Muscle layer of duodenum (tissue), 2 donors: ENCODE measurements around the gene TM9SF1.
A peak's percentile ranks its signal among the peaks of the same experiment; 100 is the strongest.

ENCODE experiments used
- H3K27ac ChIP-seq: one replicate; pipeline ENCODE4 v1.7.0; 2013; ENCODE audit warnings: mild to moderate bottlenecking, low read length
- H3K27me3 ChIP-seq: one replicate; pipeline ENCODE4 v1.7.0; 2013; ENCODE audit warnings: low read depth, mild to moderate bottlenecking, control low read depth, low read length
- H3K36me3 ChIP-seq, 2 donors: one replicate each; pipeline ENCODE4 v1.7.0; 2013; ENCODE audit warnings: low read length in 2 of 2, control low read depth in 1 of 2, mild to moderate bottlenecking in 1 of 2; ENCODE audit not compliant: insufficient read depth in 2 of 2, control insufficient read depth in 1 of 2
- H3K4me1 ChIP-seq, 2 donors: one replicate each; pipeline ENCODE4 v1.7.0; 2013; ENCODE audit warnings: low read length in 2 of 2, mild to moderate bottlenecking in 2 of 2, control low read depth in 1 of 2, moderate library complexity in 1 of 2; ENCODE audit not compliant: insufficient read depth in 2 of 2, control insufficient read depth in 1 of 2
- H3K4me3 ChIP-seq, 2 donors: one replicate each; pipeline ENCODE4 v1.7.0; 2013; ENCODE audit warnings: low read length in 2 of 2, low read depth in 1 of 2, mild to moderate bottlenecking in 1 of 2
- H3K9me3 ChIP-seq, 2 donors: one replicate each; pipeline ENCODE4 v1.7.0; 2013; ENCODE audit warnings: low read length in 2 of 2, control low read depth in 1 of 2, mild to moderate bottlenecking in 1 of 2; ENCODE audit not compliant: control insufficient read depth in 1 of 2
- donor health status: healthy.

The TM9SF1 gene

GRCh38 chr14:24172261-24172860 is 22.9 kb downstream of the TM9SF1 start:
- H3K27ac ChIP-seq = no peak overlapping the region
- peaks cover 13 to 15% of the 10 kb centered on the region in 2 donors for H3K36me3 ChIP-seq
- H3K9me3 ChIP-seq = no peaks in the 10 kb centered on the region

DNA sequence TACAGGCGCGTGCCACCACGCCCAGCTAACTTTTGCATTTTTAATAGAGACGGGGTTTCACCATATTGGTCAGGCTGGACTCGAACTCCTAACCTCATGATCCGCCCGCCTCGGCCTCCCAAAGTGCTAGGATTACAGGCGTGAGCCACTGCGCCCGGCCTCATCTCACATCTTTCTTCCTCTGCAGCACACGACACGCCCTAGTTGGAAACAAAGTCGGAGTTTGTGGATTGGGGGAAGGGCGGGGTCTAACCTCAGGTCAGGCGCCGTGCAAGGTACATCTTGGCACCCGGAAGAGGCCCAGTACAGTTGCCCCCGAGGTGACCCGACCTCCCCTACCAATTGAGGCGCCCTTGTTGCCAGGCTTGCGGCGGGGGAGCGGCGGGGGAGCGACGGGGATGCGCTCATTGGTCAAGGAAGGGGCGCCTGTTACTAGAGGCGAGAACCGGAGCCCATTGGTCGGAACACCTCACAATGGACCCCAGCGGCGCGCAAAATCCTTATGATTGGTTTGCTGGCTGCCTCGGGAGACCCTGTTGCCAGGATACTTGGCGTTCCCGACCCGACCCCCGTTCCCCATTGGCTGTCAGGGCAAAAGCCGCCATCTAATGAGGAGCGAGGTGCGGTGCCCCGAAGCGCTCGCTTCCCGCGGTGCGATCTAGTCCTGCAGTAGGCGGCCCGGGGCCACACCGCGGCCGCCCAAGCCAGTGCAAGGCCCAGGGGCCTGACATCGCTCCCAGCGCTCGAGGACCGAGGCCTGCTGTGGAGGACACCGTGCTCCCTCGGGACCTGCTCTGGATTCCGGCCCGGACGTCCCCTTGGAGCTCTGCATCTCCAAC is 23.6 kb downstream of the TM9SF1 start, which contains the start of gene REC8:
Gene REC8, plus strand, starts transcription at position 659 of the 839 bp plus-strand sequence. CDS start 473 bp downstream, outside the sequence.
- H3K27ac ChIP-seq = no peak within 1 kb of the TSS
- peaks cover 0 to 7% of the 10 kb centered on the region in 2 donors for H3K4me1 ChIP-seq
- H3K27me3 ChIP-seq = no peaks in the 10 kb centered on the region
- H3K9me3 ChIP-seq = no peaks in the 10 kb centered on the region
- H3K4me3 ChIP-seq = peak within 1 kb of the TSS; percentile 23 to 60
- peaks cover 13 to 14% of the 10 kb centered on the region in 2 donors for H3K36me3 ChIP-seq

More at GRCh38 chr14:24172261-24172860, 22.9 kb downstream of the TM9SF1 start:
- Histone ChIP-seq H3K27me3 (no peaks in the 10 kb centered on the region), H3K4me3 (peak overlapping the region; percentile 23 to 60), H3K4me1 (peaks cover 0 to 7% of the 10 kb centered on the region in 2 donors)

- Histone ChIP-seq H3K9me3 (no peaks in the 10 kb centered on the region), H3K36me3 (peaks cover 45 to 47% of the 10 kb centered on the region in 2 donors), H3K27me3 (no peaks in the 10 kb centered on the region), H3K27ac (no peak overlapping the region), H3K4me1 (peaks cover 8 to 16% of the 10 kb centered on the region in 2 donors), H3K4me3 (no peak overlapping the region)
Observed at GRCh38 chr14:24167469-24168114, 27.6 kb downstream of the TM9SF1 start.

DNA sequence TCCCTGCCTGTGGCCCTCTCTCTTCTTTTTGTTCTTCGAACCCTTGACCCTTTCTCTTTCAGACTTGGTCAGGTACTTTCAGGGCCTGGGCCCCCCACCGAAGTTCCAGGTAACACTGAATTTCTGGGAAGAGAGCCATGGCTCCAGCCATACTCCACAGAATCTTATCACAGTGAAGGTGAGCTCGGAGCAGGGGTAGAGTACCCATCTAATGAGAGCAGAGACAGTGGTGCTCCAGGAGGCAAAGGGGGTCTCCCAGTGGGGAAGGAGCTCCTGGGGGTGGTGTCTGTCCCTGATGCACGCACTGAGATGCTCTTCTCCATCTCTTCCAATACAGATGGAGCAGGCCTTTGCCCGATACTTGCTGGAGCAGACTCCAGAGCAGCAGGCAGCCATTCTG is 29.5 kb downstream of the TM9SF1 start:
- no peak overlapping the region for H3K4me3 ChIP-seq
- peaks cover 17 to 19% of the 10 kb centered on the region in 2 donors for H3K4me1 ChIP-seq
- peaks cover 46 to 47% of the 10 kb centered on the region in 2 donors for H3K36me3 ChIP-seq
- H3K27ac ChIP-seq = no peak overlapping the region
- H3K9me3 ChIP-seq = no peaks in the 10 kb centered on the region
- H3K27me3 ChIP-seq = no peaks in the 10 kb centered on the region

GRCh38 chr14:24164518-24164991 is 30.7 kb downstream of the TM9SF1 start:
- H3K4me3 ChIP-seq = no peak overlapping the region
- no peaks in the 10 kb centered on the region for H3K27me3 ChIP-seq
- H3K36me3 ChIP-seq = peaks cover 57% of the 10 kb centered on the region in 2 donors
- peaks cover 22 to 24% of the 10 kb centered on the region in 2 donors for H3K4me1 ChIP-seq
- H3K9me3 ChIP-seq = no peaks in the 10 kb centered on the region
- H3K27ac ChIP-seq = no peak overlapping the region

- peak overlapping the region; percentile 99 for H3K27ac ChIP-seq
- peak overlapping the region; percentile 82 to 99 for H3K4me3 ChIP-seq
- no peaks in the 10 kb centered on the region for H3K9me3 ChIP-seq
- H3K27me3 ChIP-seq = no peaks in the 10 kb centered on the region
- peaks cover 67 to 70% of the 10 kb centered on the region in 2 donors for H3K36me3 ChIP-seq
- H3K4me1 ChIP-seq = peaks cover 22 to 24% of the 10 kb centered on the region in 2 donors
Observed at GRCh38 chr14:24162093-24162492, 33.1 kb downstream of the TM9SF1 start.

- H3K36me3 ChIP-seq = peaks cover 64 to 70% of the 10 kb centered on the region in 2 donors
Observed at GRCh38 chr14:24160850-24161804, 34.1 kb downstream of the TM9SF1 start, which contains the start of gene IRF9. IRF9 (plus strand) TSS chr14:24161265; CDS start chr14:24162145, 880 bp downstream.

DNA sequence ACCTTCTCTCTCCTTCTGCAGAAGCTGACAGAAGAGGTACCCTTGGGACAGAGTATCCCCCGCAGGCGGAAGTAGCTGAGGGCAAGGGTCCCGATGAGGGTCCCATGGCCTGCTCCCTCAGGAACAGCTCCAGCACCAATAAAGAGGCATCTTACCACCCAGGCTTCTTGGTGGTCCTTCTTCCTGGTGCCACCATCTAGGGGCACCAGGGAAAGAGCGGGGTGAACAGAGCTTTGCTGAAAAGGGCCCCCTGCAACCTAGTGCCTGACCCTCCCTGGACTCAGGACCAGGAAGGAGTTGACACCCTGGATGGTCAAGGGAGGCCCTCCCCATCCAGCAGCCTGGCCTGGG is 34.8 kb downstream of the TM9SF1 start:
- Histone ChIP-seq H3K27ac (peak overlapping the region; percentile 99), H3K4me3 (no peak overlapping the region), H3K27me3 (no peaks in the 10 kb centered on the region), H3K9me3 (no peaks in the 10 kb centered on the region), H3K4me1 (peaks cover 22 to 24% of the 10 kb centered on the region in 2 donors), H3K36me3 (peaks cover 63 to 69% of the 10 kb centered on the region in 2 donors)

More at GRCh38 chr14:24160850-24161804, 34.1 kb downstream of the TM9SF1 start, which contains the start of gene IRF9:
- Histone ChIP-seq H3K4me3 (peak within 1 kb of the TSS; percentile 82 to 99), H3K27me3 (no peaks in the 10 kb centered on the region), H3K9me3 (no peaks in the 10 kb centered on the region), H3K27ac (peak within 1 kb of the TSS; percentile 99), H3K4me1 (peaks cover 22 to 24% of the 10 kb centered on the region in 2 donors)

DNA sequence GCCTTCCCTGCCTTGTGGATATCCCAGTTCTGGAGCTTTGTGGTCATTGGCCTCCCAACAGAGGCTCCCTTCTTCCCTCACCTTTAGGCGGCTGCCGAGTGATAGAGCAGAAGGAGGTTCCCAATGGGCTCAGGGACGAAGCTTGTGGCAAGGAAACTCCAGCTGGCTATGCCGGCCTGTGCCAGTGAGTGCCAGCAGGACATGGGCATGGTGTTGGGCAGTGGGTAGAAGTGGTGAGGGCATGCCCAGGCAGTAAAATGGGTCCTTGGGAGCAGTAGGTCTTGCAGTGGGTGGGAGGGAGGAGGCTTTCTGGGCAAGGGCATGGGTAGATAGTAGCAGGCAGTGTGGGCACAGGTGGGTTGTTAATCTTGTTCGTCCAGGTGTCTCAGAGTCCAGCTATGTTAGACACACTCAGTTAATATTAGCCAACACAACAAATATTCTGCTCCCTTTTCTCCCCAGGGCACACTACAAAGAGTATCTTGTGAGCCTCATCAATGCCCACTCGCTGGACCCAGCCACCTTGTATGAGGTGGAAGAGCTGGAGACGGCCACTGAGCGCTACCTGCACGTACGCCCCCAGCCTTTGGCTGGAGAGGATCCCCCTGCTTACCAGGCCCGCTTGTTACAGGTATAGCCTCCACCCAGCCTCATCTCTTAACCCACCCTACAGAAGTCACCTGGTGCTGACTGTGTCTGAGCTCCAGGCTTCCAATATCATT is 35.3 kb downstream of the TM9SF1 start:
- peaks cover 63 to 69% of the 10 kb centered on the region in 2 donors for H3K36me3 ChIP-seq
- H3K4me3 ChIP-seq = no peak overlapping the region
- H3K9me3 ChIP-seq = no peaks in the 10 kb centered on the region
- H3K27ac ChIP-seq = peak overlapping the region; percentile 99
- no peaks in the 10 kb centered on the region for H3K27me3 ChIP-seq
- peaks cover 22 to 24% of the 10 kb centered on the region in 2 donors for H3K4me1 ChIP-seq

GRCh38 chr14:24157331-24157730 is 37.9 kb downstream of the TM9SF1 start:
- Histone ChIP-seq H3K27me3 (no peaks in the 10 kb centered on the region), H3K4me3 (no peak overlapping the region), H3K9me3 (no peaks in the 10 kb centered on the region), H3K4me1 (peaks cover 13% of the 10 kb centered on the region in 2 donors), H3K27ac (no peak overlapping the region), H3K36me3 (peaks cover 49 to 62% of the 10 kb centered on the region in 2 donors)
